ENCODE measurements around the gene TMEM247.

The TMEM247 gene

DNA sequence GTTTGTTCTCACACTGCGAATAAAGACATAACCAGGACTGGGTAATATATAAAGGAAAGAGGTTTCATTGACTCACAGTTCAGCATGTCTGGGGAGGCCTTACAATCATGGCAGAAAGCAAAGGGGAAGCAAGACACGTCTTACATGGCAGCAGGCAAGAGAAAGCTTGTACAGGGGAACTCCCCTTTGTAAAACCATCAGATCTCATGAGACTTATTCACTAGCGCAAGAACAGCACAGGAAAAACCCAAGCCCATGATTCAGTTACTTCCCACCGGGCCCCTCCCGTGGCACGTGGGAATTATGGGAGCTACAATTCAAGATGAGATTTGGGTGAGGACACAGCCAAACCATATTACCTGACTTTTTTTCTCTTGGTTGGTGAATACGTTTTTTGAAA is 51.3 kb downstream of the TMEM247 start:
- TF ChIP-seq, protein P1, sequence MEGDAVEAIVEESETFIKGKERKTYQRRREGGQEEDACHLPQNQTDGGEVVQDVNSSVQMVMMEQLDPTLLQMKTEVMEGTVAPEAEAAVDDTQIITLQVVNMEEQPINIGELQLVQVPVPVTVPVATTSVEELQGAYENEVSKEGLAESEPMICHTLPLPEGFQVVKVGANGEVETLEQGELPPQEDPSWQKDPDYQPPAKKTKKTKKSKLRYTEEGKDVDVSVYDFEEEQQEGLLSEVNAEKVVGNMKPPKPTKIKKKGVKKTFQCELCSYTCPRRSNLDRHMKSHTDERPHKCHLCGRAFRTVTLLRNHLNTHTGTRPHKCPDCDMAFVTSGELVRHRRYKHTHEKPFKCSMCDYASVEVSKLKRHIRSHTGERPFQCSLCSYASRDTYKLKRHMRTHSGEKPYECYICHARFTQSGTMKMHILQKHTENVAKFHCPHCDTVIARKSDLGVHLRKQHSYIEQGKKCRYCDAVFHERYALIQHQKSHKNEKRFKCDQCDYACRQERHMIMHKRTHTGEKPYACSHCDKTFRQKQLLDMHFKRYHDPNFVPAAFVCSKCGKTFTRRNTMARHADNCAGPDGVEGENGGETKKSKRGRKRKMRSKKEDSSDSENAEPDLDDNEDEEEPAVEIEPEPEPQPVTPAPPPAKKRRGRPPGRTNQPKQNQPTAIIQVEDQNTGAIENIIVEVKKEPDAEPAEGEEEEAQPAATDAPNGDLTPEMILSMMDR (IDR thresholded peaks at IDR 0.05; ENCODE audit: low read depth, low read length, missing control alignments): no peak
- no peak overlapping the region for H3K4me3 ChIP-seq (ENCODE audit: low read depth, low read length)
- no peak for DNase-seq (ENCODE audit: low read depth)

DNA sequence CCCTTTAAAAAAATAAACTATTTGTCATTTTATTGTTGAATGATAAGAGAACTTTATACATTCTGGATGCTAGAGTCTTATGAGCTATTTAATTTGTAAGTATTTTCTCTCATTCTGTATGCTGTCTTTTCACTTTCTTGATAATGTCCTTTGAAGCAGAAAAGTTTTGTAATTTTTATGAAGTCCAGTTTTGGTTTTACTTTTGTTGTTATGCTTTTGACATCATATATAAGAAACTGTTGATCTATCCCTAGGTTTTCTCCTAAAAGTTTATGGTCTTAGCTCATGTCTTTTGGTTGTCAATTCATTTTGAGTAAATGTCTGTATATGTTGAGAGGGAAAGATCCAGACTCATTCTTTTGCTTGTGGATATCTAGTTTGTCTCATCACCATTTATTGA is 52.5 kb downstream of the TMEM247 start:
- TF ChIP-seq, protein P1 (IDR thresholded peaks at IDR 0.05; ENCODE audit: low read depth, low read length, missing control alignments): no peak
- no peak overlapping the region for H3K4me3 ChIP-seq (ENCODE audit: low read depth, low read length)
- DNase-seq (ENCODE audit: low read depth): no peak

Measured in GM12864 (cell line).